GM12874 (cell line): Measurements from ENCODE around the gene TBC1D21.

ENCODE experiments used
- CTCF ChIP-seq: IDR thresholded peaks from 2 replicates; pipeline ENCODE4 v1.5.1; 2011; ENCODE audit warnings: low read depth, mild to moderate bottlenecking, control low read depth, low read length, moderate library complexity; ENCODE audit not compliant: insufficient read depth

TBC1D21 gene

GRCh38 chr15:73882761-73883419 is 9.5 kb downstream of the TBC1D21 start:
- TF ChIP-seq CTCF, result no peak

GRCh38 chr15:73884159-73884558 is 10.8 kb downstream of the TBC1D21 start:
- TF ChIP-seq CTCF, result no peak

GRCh38 chr15:73885954-73886700 is 12.8 kb downstream of the TBC1D21 start:
- no peak for TF ChIP-seq CTCF

GRCh38 chr15:73886717-73887345 is 13.5 kb downstream of the TBC1D21 start:
- no peak for TF ChIP-seq CTCF

- TF ChIP-seq CTCF, result no peak
These were observed 14.1 kb downstream of the TBC1D21 start for GRCh38 chr15:73887481-73887880.

GRCh38 chr15:73888224-73889041 is 15.1 kb downstream of the TBC1D21 start:
- TF ChIP-seq CTCF, result no peak
